GF-D8 (cell line): ENCODE measurements around the gene MINDY4B.

Experiments used
- DNase-seq: peaks from one replicate; lab custom pipeline; 2025; lab: John Stamatoyannopoulos, UW

MINDY4B gene

DNA sequence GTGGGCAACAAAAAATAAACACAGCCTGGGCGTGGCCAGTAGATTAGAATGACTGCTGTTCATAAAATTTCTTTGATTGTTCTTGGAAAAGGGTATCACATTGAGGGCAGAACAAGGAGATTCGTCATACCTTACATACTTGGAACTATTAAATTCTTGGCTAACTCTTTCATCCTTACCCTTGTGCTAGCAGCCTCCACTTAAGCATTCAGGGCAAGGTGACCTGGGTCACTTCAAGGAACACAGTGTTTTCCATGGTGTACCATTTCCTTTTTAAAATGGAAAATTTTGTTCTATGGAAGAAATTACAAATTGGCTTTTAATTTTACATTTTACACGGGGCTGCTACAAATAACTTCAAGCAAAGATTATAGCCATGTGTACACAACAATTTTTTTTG is 60.8 kb downstream of the MINDY4B start:
- DNase-seq = no peak

DNA sequence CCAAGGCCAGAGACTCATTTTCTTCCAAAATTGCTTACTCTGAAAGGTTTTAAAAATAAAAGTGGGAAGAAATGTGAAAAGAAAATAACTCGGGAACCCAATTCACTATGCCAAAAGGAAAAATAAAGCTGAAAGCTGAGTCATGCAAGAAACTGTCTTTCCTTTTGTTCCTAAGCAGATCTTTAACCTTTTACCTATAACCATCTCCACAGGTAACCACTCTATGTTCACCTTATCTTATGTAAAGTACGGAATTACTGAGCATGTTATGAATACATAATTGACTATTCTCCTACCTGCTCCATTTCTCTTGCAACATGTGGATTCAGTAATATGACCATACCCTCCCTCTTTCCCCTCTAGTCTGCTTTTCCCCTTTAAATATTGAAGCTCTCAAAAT is 62.0 kb downstream of the MINDY4B start:
- DNase-seq = no peak

DNA sequence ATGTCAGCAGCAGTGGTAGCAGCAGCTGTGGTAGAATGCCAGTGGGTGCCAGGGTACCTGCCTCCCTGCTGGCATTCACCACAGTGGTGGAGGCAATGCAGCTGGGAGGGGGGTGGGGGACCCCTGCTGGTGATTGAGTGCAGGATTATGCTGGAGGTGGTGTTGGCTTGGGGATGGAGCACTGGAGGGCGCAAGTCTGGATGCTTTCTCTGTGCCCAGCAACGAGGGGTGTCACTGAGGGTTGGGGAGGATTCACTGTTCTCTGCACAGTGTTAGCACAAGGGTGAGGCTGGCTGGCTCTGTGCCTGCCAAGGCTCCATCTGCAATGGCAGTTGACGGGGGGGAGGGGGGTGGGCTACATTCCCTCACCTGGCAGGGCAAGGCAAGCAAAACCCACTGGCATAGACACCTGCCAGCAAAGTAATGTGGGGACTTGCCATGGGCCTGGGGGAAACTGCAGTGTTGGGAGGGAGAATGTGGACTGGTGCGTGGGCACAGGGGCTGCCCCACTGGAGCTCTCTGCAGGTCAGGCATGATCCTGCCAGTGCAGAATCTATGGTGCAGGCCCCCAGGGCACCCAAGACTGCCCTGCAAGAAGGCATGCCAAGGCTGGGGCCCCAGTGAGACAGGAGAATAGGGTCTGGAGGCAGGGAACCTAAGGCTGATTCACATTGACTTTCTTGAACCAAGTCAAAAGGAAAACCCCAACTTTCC is 64.3 kb downstream of the MINDY4B start:
- no peak for DNase-seq

DNA sequence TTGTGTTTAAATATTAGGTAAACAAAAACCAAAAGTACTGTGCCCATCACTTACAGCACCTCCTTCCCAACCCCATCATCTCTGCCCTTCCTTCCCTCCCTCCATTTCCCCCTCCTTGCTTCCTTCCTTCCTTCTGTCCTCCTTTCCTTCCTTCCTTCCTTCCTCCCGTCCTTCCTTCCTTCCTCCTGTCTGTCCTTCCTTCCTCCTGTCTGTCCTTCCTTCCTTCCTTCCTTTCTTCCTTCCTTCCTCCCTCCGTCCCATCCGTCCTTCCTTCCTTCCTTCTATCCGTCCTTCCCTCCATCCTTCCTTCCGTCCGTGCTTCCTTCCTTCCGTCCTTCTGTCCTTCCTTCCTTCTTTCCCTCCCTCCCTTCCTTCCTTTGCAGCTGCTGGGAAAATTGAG is 74.5 kb downstream of the MINDY4B start:
- no peak for DNase-seq

DNA sequence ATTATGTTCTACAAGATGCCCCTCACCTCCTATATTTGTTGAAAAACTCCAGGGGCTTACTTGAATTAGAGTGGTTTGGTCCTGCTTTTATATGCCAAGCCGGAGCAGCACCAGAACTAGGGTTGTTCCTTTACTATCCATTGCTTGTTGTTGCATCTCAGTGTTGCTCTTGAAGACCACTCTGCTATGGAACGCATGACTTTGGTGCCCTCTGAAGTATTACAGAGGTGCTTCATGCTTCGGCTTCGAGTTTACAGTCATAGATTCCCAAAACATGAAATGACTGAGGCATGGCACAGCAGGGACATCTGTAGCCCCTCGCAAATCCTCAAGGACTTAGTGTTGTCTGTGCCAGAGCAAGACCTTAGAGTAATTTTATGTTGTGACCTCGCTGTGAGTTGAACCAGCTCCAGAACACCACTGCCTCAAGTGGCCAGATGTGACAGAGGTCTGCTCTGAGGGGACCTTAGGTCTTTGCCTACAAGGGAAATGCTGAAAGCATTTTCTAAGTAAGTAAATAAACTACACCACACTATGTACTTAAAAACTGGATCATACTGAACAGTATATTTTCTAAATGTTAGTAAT is 75.1 kb downstream of the MINDY4B start:
- DNase-seq = no peak

DNA sequence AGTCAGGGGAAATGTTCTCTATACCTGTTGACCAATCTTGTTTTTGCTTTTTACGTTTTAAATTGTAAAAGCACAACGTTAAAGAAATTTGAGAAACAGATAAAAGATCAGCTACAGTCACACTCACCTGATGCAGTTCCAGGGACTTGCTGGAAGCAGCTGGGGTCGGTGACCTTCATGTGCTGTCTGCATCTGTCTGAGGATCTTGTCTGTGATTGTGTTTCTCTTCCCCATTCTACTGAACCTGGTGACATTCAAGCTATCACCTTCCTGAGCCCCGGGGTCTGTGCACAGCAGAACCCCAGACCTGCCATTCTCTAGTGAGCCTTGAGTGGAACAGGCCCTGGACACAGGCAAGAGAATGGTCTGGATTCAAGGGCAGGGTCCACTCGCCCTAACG is 75.8 kb downstream of the MINDY4B start:
- no peak for DNase-seq

DNA sequence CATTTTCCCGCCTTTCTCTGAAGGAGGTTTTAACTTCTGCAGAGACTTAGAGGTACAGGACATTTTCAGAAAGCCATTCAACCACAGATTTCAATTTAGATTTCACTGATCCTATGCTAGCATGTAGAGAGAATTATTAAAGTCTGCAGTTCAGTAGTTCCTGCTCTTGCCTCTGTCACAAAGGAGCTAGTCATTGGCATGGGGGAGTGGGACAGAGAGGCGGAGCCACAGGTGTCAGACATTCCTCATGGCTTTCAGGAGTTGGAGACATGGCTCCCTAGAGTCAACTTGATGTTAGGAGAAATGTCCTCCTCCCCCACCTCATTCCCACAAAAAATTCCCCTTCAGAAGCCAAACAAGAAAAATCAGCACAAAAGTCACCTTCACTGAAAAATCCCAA is 76.2 kb downstream of the MINDY4B start:
- no peak for DNase-seq

DNA sequence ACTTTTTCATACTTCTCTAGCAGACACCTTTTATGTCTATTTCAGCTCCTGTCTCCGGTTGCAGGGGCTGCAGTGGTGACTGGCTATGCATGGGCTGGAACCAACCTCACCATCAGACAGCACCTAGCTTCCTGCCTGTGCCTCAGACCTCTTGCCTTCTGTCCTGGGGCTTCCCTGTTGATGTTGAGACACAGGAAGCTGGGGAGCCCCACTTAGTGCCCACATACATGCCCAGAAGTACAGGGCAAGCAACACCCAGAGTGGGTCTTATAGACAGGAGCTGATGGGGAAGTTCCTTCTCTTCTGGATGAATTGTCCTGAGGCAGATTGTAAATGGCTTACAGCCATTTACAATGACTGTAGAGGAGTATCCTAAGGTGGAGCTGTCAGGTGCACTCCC is 77.0 kb downstream of the MINDY4B start:
- no peak for DNase-seq

DNA sequence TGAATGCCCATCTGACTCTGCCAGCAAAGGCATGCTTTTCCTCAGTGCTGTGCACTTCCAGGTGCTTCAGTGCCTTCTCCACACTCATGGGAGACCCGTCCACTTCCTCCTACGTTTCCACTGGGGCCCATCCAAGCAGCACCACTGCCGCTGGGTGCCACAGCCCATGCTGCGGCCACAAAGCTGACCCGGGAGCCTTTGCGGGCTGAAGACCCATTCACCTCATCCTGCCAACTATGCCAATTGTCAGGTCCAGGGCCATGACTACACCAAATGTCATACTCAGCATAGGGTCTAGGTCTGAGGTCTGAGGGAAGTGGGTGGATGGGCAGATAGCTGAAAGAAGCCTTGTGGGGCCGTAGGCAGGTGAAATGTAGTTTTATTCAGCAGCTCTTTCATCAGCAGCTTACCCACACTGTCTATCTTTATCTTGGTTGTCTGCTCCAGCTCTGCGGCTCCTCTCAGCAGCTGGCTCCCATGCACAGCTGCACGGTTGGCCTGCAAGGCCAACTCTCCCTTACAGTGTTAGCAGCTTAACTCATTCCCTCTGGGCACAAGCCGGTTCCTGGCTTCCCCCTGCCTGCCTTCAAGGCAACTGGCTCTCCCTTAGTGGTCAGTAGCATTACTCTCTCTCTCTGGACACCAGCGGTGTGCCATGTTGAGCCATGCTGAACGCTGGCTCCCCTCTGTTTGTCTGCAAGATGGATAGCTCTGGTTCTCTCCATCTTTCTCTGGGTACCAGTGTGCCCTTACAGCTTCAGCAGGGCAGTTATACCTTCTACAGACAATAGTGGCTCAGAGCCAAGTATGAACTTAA is 78.6 kb downstream of the MINDY4B start:
- DNase-seq = no peak

DNA sequence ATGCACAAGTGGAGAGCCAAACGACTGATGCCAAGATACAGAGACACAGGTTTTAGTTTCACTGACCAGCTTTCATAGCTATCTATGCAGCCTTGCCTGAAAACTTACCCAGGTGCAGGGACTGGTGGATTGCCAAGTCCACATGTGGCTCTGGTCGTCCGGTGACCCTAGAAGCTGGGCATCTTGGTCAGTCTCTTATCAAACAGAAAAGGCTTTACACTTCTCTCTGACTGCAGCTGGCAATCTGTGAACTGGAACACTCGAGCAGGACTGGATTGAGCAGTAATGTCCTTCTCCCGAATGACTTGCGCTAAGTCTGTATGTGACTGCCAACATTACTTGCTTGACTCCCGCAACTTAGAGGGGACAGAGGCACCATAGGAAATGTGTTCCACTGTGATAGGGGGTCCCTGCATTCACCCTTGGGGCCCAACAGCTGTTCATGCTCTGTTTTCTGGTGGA is 79.3 kb downstream of the MINDY4B start:
- DNase-seq = no peak

DNA sequence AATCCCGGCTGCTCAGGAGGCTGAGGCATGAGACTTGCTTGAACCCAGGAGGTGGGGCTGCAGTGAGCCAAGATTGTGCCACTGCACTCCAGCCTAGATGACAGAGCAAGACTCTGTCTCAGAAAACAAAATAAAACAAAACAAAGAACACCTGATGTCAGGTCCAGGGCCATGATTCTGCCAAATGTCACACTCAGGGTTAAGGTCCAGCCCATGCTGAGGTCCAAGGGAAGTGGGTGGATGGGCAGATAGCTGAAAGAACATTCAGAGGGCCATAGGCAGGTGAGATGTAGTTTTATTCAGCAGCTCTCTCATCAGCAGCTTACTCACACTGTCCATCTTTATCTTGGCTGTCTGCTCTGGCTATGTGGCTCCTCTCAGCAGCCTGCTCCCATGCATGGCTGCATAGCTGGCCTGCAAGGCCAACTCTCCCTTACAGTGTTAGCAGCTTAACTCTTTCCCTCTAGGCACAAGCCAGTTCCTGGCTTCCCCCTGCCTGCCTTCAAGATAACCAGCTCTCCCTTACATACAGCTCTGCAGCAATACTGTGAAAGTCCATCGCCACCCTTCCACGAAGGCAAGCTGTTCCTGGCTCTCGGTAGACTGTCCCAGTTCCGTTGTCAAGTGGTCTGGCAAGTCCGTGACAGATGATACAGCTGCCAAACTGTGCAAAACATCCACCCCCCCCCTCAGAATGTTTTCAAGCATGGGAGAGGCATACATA is 79.9 kb downstream of the MINDY4B start:
- DNase-seq = no peak

DNA sequence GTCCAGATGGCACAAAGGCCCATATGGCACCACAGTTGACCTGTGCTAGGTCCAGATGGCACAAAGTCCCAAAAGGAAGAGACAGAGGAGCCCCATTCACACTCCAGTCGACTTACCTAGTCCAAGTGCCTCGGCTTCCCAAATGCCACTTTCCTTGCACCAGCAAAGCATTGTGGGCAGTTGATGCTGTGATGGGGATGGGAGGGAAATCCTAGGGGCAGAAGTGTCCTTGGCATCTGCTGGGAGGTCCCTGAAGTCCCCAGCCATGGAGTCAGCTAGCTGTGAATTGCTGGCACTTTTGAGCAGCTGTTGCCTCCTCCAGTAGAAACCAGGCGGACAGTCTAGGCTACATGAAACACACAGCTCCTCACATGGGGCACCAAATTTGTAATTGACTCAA is 82.0 kb downstream of the MINDY4B start:
- DNase-seq = no peak

DNA sequence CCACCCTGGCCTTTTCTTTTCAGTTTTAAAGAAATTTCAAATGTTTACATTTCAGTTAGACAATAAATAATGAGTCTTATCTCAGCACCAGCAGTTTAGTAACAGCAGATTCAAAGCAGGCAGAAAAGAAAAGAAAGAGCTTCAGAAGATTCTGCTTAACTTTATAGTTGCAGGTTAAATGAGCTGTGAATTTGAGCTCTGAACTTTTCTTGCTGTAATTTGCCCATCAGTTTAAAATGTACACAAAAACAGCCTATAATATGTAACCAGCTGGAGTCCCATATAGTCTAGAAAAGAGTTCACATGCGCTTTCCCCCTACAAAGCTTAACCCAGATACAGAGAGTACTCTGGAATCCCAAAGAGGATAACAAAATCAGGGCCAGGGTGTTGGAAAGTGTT is 82.6 kb downstream of the MINDY4B start:
- no peak for DNase-seq
